ENCODE results near the gene ARPC5L.

ARPC5L gene

DNA sequence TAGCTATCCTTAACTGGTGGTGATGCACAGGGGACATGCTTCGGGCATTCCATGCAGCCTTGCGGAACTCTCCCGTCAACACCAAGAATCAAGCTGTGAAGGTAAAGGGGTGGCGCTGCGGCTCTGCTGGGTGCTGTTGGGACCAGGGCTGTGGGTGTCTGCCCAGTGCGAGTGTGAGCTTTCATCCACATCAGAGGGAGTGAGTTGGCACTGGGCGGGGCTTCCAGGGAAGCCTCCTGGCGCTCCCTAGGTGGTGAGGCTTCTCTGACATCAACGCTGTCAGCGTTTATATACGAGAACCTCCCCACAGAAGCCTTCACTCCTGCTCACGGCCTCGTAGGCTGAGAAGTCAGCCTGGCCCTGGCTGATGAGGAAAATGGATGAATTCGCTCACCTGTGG, 11.7 kb downstream of the ARPC5L start:
- no peak overlapping the region for H3K4me3 ChIP-seq (ENCODE audit: low read length)
- no peak overlapping the region for H3K4me2 ChIP-seq (ENCODE audit: low read length)
- H3K9me3 ChIP-seq (replicated peaks; ENCODE audit: low read length), result no peaks in the 10 kb centered on the region
- no peak overlapping the region for H3K9ac ChIP-seq (ENCODE audit: low read depth, low read length)
- peaks cover 23% of the 10 kb centered on the region for H3K4me1 ChIP-seq (ENCODE audit: control insufficient read depth, insufficient read depth, low read length)
- peaks cover 74% of the 10 kb centered on the region for H3K36me3 ChIP-seq (ENCODE audit: insufficient read depth, low read length)
- no peaks in the 10 kb centered on the region for H3K27me3 ChIP-seq (ENCODE audit: control insufficient read depth, insufficient read depth, low read length)

DNA sequence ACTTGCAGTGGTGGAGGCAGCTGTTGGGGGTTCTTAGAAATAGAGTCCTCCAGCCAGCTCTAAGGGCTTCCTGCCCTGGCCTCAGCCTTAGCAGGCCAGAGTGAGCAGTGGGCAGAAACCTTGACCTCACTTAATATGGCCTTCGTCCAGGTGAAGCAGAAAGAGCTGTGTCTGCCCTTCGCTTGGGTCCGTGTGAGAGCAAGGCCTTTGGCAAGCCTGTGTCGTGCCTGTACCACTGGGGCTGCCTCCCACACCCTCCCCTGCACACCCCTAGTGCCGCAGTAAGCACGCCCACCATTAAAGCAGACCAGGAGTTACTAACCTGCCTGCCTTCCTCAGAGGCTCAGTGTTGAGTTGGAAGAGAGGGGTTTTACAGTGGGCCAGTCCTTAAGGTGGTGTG, 13.6 kb downstream of the ARPC5L start:
- no peak overlapping the region for H3K4me2 ChIP-seq (ENCODE audit: low read length)
- H3K4me1 ChIP-seq (ENCODE audit: control insufficient read depth, insufficient read depth, low read length), result peaks cover 20% of the 10 kb centered on the region
- no peak overlapping the region for H3K4me3 ChIP-seq (ENCODE audit: low read length)
- H3K9me3 ChIP-seq (replicated peaks; ENCODE audit: low read length), result no peaks in the 10 kb centered on the region
- H3K36me3 ChIP-seq (ENCODE audit: insufficient read depth, low read length), result peaks cover 92% of the 10 kb centered on the region
- no peak overlapping the region for H3K9ac ChIP-seq (ENCODE audit: low read depth, low read length)
- H3K27me3 ChIP-seq (ENCODE audit: control insufficient read depth, insufficient read depth, low read length), result no peaks in the 10 kb centered on the region

DNA sequence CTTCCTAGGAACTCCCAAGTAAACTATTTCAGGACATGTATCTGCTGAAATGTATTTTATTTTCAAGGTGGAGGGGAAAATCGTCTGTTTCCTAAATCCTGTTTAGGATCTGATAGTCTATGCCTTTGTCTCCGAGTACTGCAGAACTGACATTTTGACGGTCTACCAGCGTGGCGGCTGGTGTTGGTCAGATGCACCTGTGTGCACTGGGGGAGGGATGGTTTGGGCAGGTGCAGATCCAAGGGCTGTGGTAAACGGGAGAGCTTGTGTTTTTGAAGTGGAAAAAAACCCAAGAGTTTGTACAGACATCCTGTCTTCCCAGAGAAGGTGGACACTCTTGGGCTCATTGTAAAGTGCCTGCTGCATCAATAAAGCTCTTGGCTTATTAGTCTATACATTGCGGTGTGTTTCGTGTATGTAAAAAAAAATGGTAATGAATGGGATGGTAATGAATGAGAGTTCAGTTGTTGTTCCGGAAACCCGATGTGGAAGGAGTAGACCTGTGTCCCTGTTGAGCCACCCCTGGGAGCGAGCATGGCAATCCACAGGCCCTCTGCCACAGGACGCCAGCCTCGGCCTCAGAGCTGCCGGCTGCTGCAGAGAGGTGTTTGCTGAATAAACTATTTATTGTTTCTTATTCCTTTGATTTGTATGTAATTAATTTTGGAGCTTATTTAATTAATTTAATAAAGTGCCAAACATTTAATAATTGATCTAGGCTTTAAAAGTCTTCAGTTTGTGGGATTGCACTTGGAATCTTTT, 15.3 kb downstream of the ARPC5L start:
- peaks cover 95% of the 10 kb centered on the region for H3K36me3 ChIP-seq (ENCODE audit: insufficient read depth, low read length)
- no peak overlapping the region for H3K4me2 ChIP-seq (ENCODE audit: low read length)
- no peak overlapping the region for H3K9ac ChIP-seq (ENCODE audit: low read depth, low read length)
- H3K9me3 ChIP-seq (replicated peaks; ENCODE audit: low read length), result no peaks in the 10 kb centered on the region
- no peak overlapping the region for H3K4me3 ChIP-seq (ENCODE audit: low read length)
- no peaks in the 10 kb centered on the region for H3K27me3 ChIP-seq (ENCODE audit: control insufficient read depth, insufficient read depth, low read length)
- peaks cover 3% of the 10 kb centered on the region for H3K4me1 ChIP-seq (ENCODE audit: control insufficient read depth, insufficient read depth, low read length)

DNA sequence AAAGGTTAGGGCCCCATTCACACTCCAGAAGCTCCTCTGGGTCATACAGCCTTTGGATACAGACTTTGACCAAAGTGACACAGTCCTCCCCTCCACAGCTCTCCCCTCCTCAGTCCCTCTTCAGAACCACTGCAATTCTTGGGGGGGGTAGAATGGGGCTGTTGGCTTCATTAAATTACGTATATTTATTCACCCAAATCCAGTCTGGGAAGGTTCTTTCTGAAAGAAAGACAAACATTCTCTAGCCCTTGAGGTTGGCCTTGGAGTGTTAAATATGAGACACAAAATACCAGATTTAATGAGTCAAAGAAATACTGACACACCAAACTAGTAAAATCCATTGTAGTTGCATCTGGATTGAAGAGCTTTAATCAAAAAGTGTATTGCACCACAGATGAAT, 16.1 kb downstream of the ARPC5L start:
- no peak overlapping the region for H3K9ac ChIP-seq (ENCODE audit: low read depth, low read length)
- peaks cover 94% of the 10 kb centered on the region for H3K36me3 ChIP-seq (ENCODE audit: insufficient read depth, low read length)
- no peaks in the 10 kb centered on the region for H3K9me3 ChIP-seq (replicated peaks; ENCODE audit: low read length)
- H3K27me3 ChIP-seq (ENCODE audit: control insufficient read depth, insufficient read depth, low read length), result no peaks in the 10 kb centered on the region
- no peaks in the 10 kb centered on the region for H3K4me1 ChIP-seq (ENCODE audit: control insufficient read depth, insufficient read depth, low read length)
- no peak overlapping the region for H3K4me2 ChIP-seq (ENCODE audit: low read length)
- H3K4me3 ChIP-seq (ENCODE audit: low read length), result no peak overlapping the region

DNA sequence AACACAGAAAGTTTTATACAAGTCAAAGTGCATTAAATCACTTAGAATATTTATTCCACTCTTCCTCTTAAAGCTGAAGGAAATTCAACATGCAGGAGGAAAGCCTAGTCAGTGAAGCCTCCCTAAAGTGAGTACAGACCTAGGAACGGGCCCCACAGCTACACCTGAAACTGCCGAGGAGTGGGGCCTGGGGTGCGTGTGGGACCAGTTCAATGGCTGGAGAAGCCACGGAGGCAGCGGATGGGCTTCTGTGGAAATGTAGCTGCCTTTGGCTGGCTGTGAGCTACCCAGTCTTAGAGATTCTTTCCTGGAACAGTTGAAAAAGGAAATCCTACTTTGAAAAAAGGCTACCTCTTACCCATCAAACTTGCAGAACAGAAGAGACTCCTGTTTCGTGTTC, 16.6 kb downstream of the ARPC5L start:
- Histone ChIP-seq H3K9me3 (replicated peaks; ENCODE audit: low read length) (no peaks in the 10 kb centered on the region), H3K36me3 (ENCODE audit: insufficient read depth, low read length) (peaks cover 89% of the 10 kb centered on the region), H3K4me1 (ENCODE audit: control insufficient read depth, insufficient read depth, low read length) (no peaks in the 10 kb centered on the region), H3K4me3 (ENCODE audit: low read length) (no peak overlapping the region), H3K9ac (ENCODE audit: low read depth, low read length) (no peak overlapping the region), H3K4me2 (ENCODE audit: low read length) (no peak overlapping the region), H3K27me3 (ENCODE audit: control insufficient read depth, insufficient read depth, low read length) (no peaks in the 10 kb centered on the region)

DNA sequence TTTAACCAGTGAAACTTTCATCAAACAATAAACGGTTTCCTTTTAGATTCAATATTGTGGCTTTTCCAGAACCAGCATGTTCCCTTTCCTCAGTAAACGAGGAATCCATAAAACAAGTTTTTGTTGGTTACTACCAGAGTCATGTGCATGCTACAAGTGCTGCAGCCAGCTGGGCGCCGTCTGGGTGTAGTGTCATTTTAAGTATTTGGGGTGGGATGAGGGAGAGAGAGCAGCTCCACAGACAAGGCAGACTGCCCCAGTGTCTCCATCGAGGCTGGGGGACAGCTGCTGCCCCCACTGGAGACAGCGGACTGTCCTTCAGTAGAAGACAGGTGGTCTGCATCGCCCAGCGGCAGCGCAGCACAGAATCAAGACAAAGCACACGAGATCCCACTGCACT, 17.3 kb downstream of the ARPC5L start:
- no peak overlapping the region for H3K9ac ChIP-seq (ENCODE audit: low read depth, low read length)
- H3K4me3 ChIP-seq (ENCODE audit: low read length), result no peak overlapping the region
- no peaks in the 10 kb centered on the region for H3K4me1 ChIP-seq (ENCODE audit: control insufficient read depth, insufficient read depth, low read length)
- no peak overlapping the region for H3K4me2 ChIP-seq (ENCODE audit: low read length)
- peaks cover 82% of the 10 kb centered on the region for H3K36me3 ChIP-seq (ENCODE audit: insufficient read depth, low read length)
- H3K27me3 ChIP-seq (ENCODE audit: control insufficient read depth, insufficient read depth, low read length), result no peaks in the 10 kb centered on the region
- H3K9me3 ChIP-seq (replicated peaks; ENCODE audit: low read length), result no peaks in the 10 kb centered on the region

DNA sequence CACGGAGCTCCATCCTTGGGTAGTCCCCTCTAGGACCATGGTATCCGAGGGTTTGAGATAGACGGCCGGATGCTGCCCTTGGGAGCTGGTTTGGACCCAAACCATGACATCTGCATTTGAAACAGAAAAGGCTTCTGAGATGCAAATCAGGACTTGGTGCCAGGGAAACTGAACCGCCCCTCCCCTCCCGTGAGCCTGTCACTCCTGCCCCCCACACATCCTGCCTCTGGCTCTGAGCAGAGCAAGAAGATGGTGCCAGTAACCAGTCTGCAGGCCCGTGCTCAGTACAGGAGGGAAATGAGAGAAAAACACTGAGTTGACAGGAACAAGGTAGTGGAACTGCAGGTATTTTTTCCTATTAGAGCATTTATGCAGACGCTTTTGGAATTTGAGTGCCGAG, 18.6 kb downstream of the ARPC5L start:
- peaks cover 72% of the 10 kb centered on the region for H3K36me3 ChIP-seq (ENCODE audit: insufficient read depth, low read length)
- H3K4me1 ChIP-seq (ENCODE audit: control insufficient read depth, insufficient read depth, low read length), result no peaks in the 10 kb centered on the region
- H3K9ac ChIP-seq (ENCODE audit: low read depth, low read length), result no peak overlapping the region
- no peaks in the 10 kb centered on the region for H3K27me3 ChIP-seq (ENCODE audit: control insufficient read depth, insufficient read depth, low read length)
- no peak overlapping the region for H3K4me3 ChIP-seq (ENCODE audit: low read length)
- no peak overlapping the region for H3K4me2 ChIP-seq (ENCODE audit: low read length)
- H3K9me3 ChIP-seq (replicated peaks; ENCODE audit: low read length), result no peaks in the 10 kb centered on the region

DNA sequence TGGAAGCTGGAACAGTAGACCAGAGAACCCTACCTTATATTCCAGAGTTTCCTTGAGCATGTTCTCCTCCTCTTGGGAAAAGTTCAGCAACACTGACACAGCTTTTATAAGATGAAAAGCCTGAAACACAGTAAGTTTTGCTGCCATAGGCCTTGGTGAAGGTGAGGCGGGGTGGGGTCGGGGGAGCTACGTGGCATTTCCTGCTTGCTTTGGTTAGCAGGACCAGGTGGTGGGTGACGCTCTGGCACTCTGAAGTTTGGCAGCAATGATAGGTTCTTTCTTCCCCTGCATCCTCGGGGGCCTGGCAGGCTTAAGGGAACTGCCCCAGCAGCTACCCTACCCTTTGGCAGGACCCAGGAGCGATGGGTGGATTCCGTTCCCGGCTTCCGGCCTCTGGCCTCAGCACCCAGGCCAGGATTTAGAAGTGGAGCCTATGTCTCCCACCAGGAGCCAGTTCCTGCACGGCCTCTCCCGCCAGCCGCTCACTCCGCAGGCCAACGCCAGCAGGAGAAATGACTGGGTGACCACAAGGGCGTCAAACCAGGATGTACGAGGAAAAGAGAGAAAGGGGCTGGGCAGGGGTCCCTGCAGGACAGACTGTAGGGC, 19.3 kb downstream of the ARPC5L start:
- Histone ChIP-seq H3K27me3 (ENCODE audit: control insufficient read depth, insufficient read depth, low read length) (no peaks in the 10 kb centered on the region), H3K9ac (ENCODE audit: low read depth, low read length) (no peak overlapping the region), H3K4me1 (ENCODE audit: control insufficient read depth, insufficient read depth, low read length) (no peaks in the 10 kb centered on the region), H3K9me3 (replicated peaks; ENCODE audit: low read length) (no peaks in the 10 kb centered on the region), H3K4me3 (ENCODE audit: low read length) (no peak overlapping the region), H3K36me3 (ENCODE audit: insufficient read depth, low read length) (peaks cover 71% of the 10 kb centered on the region), H3K4me2 (ENCODE audit: low read length) (no peak overlapping the region)

DNA sequence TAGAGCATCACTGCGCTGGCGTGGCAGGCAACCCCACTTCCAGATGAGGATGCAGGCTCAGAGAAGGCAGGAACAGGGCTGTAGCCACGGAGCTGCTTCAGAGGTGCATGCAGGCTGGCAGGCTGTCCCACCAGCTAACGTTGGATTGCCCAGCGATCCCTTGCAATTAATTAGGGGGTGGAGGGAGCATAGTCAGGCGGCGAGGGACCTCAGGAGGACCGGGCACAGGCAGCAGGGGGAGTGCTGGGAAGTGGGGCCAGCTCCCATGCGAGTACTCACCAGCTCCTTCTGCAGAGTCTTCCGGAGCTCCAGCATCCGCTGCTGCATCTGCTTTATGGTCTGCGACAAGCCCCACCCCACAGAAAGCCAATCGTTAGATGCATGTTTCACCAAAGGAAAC, 20.3 kb downstream of the ARPC5L start:
- no peaks in the 10 kb centered on the region for H3K9me3 ChIP-seq (replicated peaks; ENCODE audit: low read length)
- no peak overlapping the region for H3K9ac ChIP-seq (ENCODE audit: low read depth, low read length)
- peaks cover 71% of the 10 kb centered on the region for H3K36me3 ChIP-seq (ENCODE audit: insufficient read depth, low read length)
- H3K4me1 ChIP-seq (ENCODE audit: control insufficient read depth, insufficient read depth, low read length), result no peaks in the 10 kb centered on the region
- H3K4me3 ChIP-seq (ENCODE audit: low read length), result no peak overlapping the region
- H3K27me3 ChIP-seq (ENCODE audit: control insufficient read depth, insufficient read depth, low read length), result no peaks in the 10 kb centered on the region
- H3K4me2 ChIP-seq (ENCODE audit: low read length), result no peak overlapping the region

DNA sequence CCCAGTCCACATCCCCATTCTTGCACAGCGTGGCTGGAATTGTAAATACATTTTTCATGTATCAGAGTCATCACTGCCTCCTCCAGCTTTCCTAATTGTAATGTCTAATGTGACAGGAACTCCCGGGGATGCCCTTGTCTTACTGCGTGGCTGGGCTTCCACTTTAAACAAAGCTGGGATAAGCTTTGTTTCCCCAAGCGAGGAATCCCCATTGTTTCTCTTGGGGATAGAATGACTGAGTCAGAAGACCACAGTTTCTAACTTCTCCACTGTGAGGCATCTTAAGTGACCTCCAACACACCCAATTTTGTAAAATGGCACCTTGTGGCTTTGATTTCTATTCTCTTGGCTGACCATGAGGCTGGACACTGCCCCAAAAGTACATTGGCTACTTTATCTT, 22.4 kb downstream of the ARPC5L start:
- Histone ChIP-seq H3K9ac (ENCODE audit: low read depth, low read length) (no peak overlapping the region), H3K36me3 (ENCODE audit: insufficient read depth, low read length) (peaks cover 63% of the 10 kb centered on the region), H3K27me3 (ENCODE audit: control insufficient read depth, insufficient read depth, low read length) (no peaks in the 10 kb centered on the region), H3K4me2 (ENCODE audit: low read length) (no peak overlapping the region), H3K4me1 (ENCODE audit: control insufficient read depth, insufficient read depth, low read length) (no peaks in the 10 kb centered on the region), H3K9me3 (replicated peaks; ENCODE audit: low read length) (no peaks in the 10 kb centered on the region), H3K4me3 (ENCODE audit: low read length) (no peak overlapping the region)

DNA sequence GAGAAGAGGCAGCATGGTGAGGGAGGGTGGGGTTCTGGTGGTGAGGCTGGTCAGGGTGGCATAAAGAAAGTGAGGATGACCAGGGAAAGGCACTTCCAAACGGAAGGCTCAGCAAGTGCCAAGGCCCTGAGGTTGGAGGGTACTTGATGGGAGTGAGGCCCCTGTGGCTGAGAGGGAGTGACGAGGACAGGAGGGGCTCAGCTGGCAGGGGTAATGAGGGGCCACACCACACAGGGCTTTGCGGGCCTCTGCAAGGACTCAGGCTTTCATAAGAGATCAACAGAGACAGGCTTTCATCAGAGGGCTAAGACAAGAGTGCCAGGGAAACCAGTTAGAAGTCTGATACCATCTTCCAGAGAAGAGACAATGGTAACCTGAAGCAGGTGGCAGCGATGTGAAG, 23.6 kb downstream of the ARPC5L start:
- Histone ChIP-seq H3K36me3 (ENCODE audit: insufficient read depth, low read length) (peaks cover 62% of the 10 kb centered on the region), H3K27me3 (ENCODE audit: control insufficient read depth, insufficient read depth, low read length) (no peaks in the 10 kb centered on the region)

DNA sequence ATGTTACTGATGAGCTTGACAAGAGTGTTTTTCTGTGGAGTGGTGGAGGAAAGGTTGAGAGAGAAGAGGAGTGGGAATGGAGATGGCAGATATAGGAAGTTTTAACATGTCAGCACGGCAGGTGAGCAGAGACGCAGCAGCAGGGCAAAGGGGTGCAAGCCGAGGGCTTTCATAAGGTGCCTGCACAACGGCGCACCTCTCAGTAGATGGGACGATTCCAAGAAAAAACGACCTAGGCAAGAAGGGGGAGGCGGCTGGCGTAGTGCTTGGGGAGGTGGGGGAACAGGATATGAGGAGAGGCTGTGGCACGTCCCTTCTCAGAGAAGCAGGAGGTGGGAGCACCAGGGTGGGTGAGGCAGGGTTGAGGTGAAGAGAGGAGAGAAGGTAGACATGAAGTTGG, 24.5 kb downstream of the ARPC5L start:
- H3K9ac ChIP-seq (ENCODE audit: low read depth, low read length), result no peak overlapping the region
- no peaks in the 10 kb centered on the region for H3K4me1 ChIP-seq (ENCODE audit: control insufficient read depth, insufficient read depth, low read length)
- no peak overlapping the region for H3K4me3 ChIP-seq (ENCODE audit: low read length)
- no peak overlapping the region for H3K4me2 ChIP-seq (ENCODE audit: low read length)
- no peaks in the 10 kb centered on the region for H3K9me3 ChIP-seq (replicated peaks; ENCODE audit: low read length)
- H3K27me3 ChIP-seq (ENCODE audit: control insufficient read depth, insufficient read depth, low read length), result no peaks in the 10 kb centered on the region
- H3K36me3 ChIP-seq (ENCODE audit: insufficient read depth, low read length), result peaks cover 62% of the 10 kb centered on the region

More for the DNA sequence above, 23.6 kb downstream of the ARPC5L start:
- Histone ChIP-seq H3K9ac (ENCODE audit: low read depth, low read length) (no peak overlapping the region), H3K9me3 (replicated peaks; ENCODE audit: low read length) (no peaks in the 10 kb centered on the region), H3K4me1 (ENCODE audit: control insufficient read depth, insufficient read depth, low read length) (no peaks in the 10 kb centered on the region), H3K4me3 (ENCODE audit: low read length) (no peak overlapping the region), H3K4me2 (ENCODE audit: low read length) (no peak overlapping the region)

Measured in skeletal muscle satellite cell (primary cell).